Calu3 (cell line): Measurements from ENCODE around the gene CDC42SE2. TPM values are rescaled to one million over a fixed set of nuclear protein-coding genes. Genes with fewer than 3 reads are reported as not detected.

ENCODE experiments used
- BruUV-seq: library from RNA; stranded (reverse); fragments of 400-500 nt; replicated peaks from 2 replicates; lab custom pipeline; 2021; lab: Mats Ljungman, UMichigan
- CTCF ChIA-PET: fragments of 300-600 bp; sonication (Branson Sonifier 250); formaldehyde crosslinking; loops from one replicate; lab custom pipeline; 2022; ENCODE audit warnings: antibody characterized with exemption; lab: Charles Lee
- DNase-seq: peaks from one replicate; pipeline ENCODE4 v3.0.0; 2022
- H3K27ac Mint-ChIP-seq: one replicate; pipeline ENCODE4 v1.8.0; 2022; ENCODE audit warnings: mixed read lengths; ENCODE audit not compliant: unreplicated experiment
- H3K27me3 Mint-ChIP-seq: one replicate; pipeline ENCODE4 v1.8.0; 2022; ENCODE audit warnings: mixed read lengths; ENCODE audit not compliant: unreplicated experiment
- H3K36me3 Mint-ChIP-seq: one replicate; pipeline ENCODE4 v1.8.0; 2022; ENCODE audit warnings: mild to moderate bottlenecking, moderate library complexity, mixed read lengths; ENCODE audit not compliant: insufficient read depth, unreplicated experiment
- H3K4me1 Mint-ChIP-seq: one replicate; pipeline ENCODE4 v1.8.0; 2022; ENCODE audit warnings: mild to moderate bottlenecking, low read depth, mixed read lengths; ENCODE audit not compliant: unreplicated experiment
- H3K4me3 Mint-ChIP-seq: one replicate; pipeline ENCODE4 v1.8.0; 2022; ENCODE audit warnings: mild to moderate bottlenecking, low read depth, moderate library complexity, mixed read lengths; ENCODE audit not compliant: unreplicated experiment
- H3K9me3 Mint-ChIP-seq: one replicate; pipeline ENCODE4 v1.8.0; 2022; ENCODE audit warnings: low read depth, mixed read lengths; ENCODE audit not compliant: unreplicated experiment
- CTCF ChIP-seq: fragments of 200-600 bp; IDR thresholded peaks from one replicate; pipeline ENCODE4 v1.8.0; 2022; ENCODE audit warnings: antibody characterized with exemption; ENCODE audit not compliant: unreplicated experiment
- intact Hi-C: fragments of 100-400 bp; cut with micrococcal nuclease; formaldehyde crosslinking; loops from one replicate; pipeline ENCODE4 v1.10.0; 2022; ENCODE audit not compliant: unreplicated experiment
- total RNA-seq: library from RNA; stranded (reverse); gene quantifications from 2 replicates; pipeline ENCODE4 v1.2.3, GENCODE V29; 2022

Gene CDC42SE2
- total RNA-seq, 1 experiment from 2014 or later, result 63.9 TPM

GRCh38 chr5:131389096-131389868, 125.4 kb downstream of the CDC42SE2 start:
- BruUV-seq, result no TSS peak
- no peak for TF ChIP-seq CTCF
- H3K4me3 Mint-ChIP-seq, result no peak overlapping the region
- no peaks in the 10 kb centered on the region for H3K4me1 Mint-ChIP-seq
- no peak for DNase-seq
- no peaks in the 10 kb centered on the region for H3K9me3 Mint-ChIP-seq
- H3K36me3 Mint-ChIP-seq, result peaks cover 72% of the 10 kb centered on the region
- intact Hi-C loops, result no loop called here
- CTCF ChIA-PET, result no interaction called here
- H3K27ac Mint-ChIP-seq, result peak overlapping the region; percentile 56
- no peaks in the 10 kb centered on the region for H3K27me3 Mint-ChIP-seq

DNA sequence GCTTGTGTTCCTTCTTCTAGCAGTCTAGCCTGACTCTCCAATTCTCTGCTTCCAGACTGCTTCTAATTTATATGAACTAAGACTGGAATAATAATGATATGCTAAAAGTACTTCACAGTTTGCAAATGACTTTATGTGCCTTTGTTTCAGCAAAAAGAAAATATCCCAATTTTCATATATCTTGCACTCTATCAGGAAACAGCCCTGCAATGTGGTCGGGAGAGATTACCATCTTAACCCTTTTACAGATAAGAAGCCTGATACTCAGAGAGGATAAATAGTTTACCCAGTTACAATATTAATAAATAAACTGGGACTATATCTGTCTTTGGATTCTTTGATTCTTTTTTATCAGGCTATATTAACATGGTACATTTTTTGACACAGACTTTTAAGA, 126.0 kb downstream of the CDC42SE2 start:
- CTCF ChIA-PET, result no interaction called here
- H3K36me3 Mint-ChIP-seq, result peaks cover 69% of the 10 kb centered on the region

DNA sequence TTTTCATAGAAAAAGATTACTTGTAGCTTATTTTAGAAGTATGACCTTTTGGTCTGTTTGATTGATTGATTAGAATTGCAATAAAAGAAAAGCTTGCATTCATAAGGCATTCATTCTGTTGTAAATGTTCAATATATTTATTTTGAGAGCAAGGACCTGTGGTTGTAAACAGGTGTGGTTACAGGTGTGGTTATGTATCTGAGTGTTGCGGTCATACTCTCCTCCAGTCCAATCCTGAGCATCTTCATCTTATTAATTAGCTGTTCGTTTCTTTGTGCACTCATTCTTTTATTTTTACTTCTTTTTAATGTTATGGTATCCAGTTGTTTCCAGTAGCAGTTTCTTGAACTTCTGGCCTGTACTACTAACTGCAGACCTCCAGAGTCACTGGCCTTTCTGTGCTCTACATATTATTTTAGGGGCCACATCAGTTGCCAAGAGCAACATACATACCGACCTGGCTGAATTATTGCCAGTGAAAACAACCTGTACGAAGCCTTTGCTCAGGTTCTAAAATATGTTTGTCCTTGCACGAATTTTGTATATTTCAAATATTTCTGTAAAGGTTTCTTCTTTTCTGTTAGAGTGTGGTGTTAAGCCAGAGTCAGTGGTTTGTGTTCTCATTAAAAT, 128.7 kb downstream of the CDC42SE2 start:
- BruUV-seq, result no TSS peak
- intact Hi-C loops, result no loop called here
- H3K27me3 Mint-ChIP-seq, result no peaks in the 10 kb centered on the region
- CTCF ChIA-PET, result no interaction called here
- no peak overlapping the region for H3K27ac Mint-ChIP-seq
- H3K9me3 Mint-ChIP-seq, result no peaks in the 10 kb centered on the region
- no peak for DNase-seq
- peaks cover 68% of the 10 kb centered on the region for H3K36me3 Mint-ChIP-seq
- H3K4me1 Mint-ChIP-seq, result no peaks in the 10 kb centered on the region
- TF ChIP-seq CTCF, result no peak
- H3K4me3 Mint-ChIP-seq, result no peak overlapping the region

More for the DNA sequence above, 126.0 kb downstream of the CDC42SE2 start:
- TF ChIP-seq CTCF, result no peak
- no peak overlapping the region for H3K4me3 Mint-ChIP-seq
- DNase-seq, result no peak
- no peaks in the 10 kb centered on the region for H3K4me1 Mint-ChIP-seq
- H3K27me3 Mint-ChIP-seq, result no peaks in the 10 kb centered on the region
- no peaks in the 10 kb centered on the region for H3K9me3 Mint-ChIP-seq
- intact Hi-C loops, result no loop called here
- H3K27ac Mint-ChIP-seq, result peak overlapping the region; percentile 56
- no TSS peak for BruUV-seq

GRCh38 chr5:131393498-131393968, 129.7 kb downstream of the CDC42SE2 start:
- TF ChIP-seq CTCF, result no peak
- no peaks in the 10 kb centered on the region for H3K9me3 Mint-ChIP-seq
- no peak for DNase-seq
- H3K36me3 Mint-ChIP-seq, result peaks cover 62% of the 10 kb centered on the region
- H3K4me1 Mint-ChIP-seq, result no peaks in the 10 kb centered on the region
- intact Hi-C loops, result no loop called here
- no peak overlapping the region for H3K4me3 Mint-ChIP-seq
- H3K27ac Mint-ChIP-seq, result no peak overlapping the region
- CTCF ChIA-PET, result no interaction called here
- no peaks in the 10 kb centered on the region for H3K27me3 Mint-ChIP-seq
- BruUV-seq, result no TSS peak
